ENCODE measurements around the gene TRMT1L. TPM values are rescaled to one million over a fixed set of nuclear protein-coding genes. Genes with fewer than 3 reads are reported as not detected.

TRMT1L gene
- total RNA-seq, 1 experiment from 2014 or later, result 28.3 TPM

- ChIA-PET POLR2A (no interaction called here), RAD21 (ENCODE audit: low non-redundant PET in 1 of 2, low total read pairs in 2 of 2, uncharacterized antibody in 2 of 2, unreplicated experiment in 2 of 2) (no interaction called here), CTCF (no interaction called here)
- Histone ChIP-seq H4K20me1 (ENCODE audit: insufficient read depth) (no peaks in the 10 kb centered on the region), H3K27ac (ENCODE audit: low read depth, low read length) (no peak overlapping the region), H3K36me3 (ENCODE audit: control insufficient read depth in 1 of 2, insufficient read depth in 2 of 2, low read length in 2 of 2) (peaks cover 0 to 8% of the 10 kb centered on the region in 2 experiments; a peak in 2 of 4 replicates), H3K79me2 (ENCODE audit: insufficient read depth, low read length) (peaks cover 14% of the 10 kb centered on the region), H3K4me2 (ENCODE audit: low read length) (no peak overlapping the region), H3K9me2 (ENCODE audit: insufficient read depth) (no peaks in the 10 kb centered on the region), H3K27me3 (ENCODE audit: insufficient read depth, low read length) (no peaks in the 10 kb centered on the region), H3K4me1 (ENCODE audit: control insufficient read depth in 1 of 2, insufficient read depth in 2 of 2, low read length in 2 of 2) (peaks cover 0 to 9% of the 10 kb centered on the region in 2 experiments; a peak in 2 of 4 replicates), H2AFZ (ENCODE audit: low read depth, low read length, poor library complexity, severe bottlenecking) (no peak overlapping the region), H3K4me3 (replicated peaks in 1 of 2; ENCODE audit: low read depth in 1 of 2, low read length in 2 of 2) (no peak overlapping the region), H3K9me3 (ENCODE audit: control insufficient read depth in 1 of 2, insufficient read depth in 1 of 2, low read depth in 1 of 2, low read length in 2 of 2) (no peaks in the 10 kb centered on the region), H3K9ac (ENCODE audit: low read length) (no peak overlapping the region)
- ATAC-seq (no peak), DNase-seq (ENCODE audit: low read depth, low spot score) (no peak)
- no peak for TF ChIP-seq ZFX (IDR thresholded peaks at IDR 0.05)
- TF ChIP-seq ELF1 (IDR thresholded peaks at IDR 0.05; ENCODE audit: borderline replicate concordance, low read depth), result no peak
- TF ChIP-seq TCF7L2 (IDR thresholded peaks at IDR 0.05; ENCODE audit: borderline replicate concordance, extremely low read depth, insufficient read depth, insufficient read length), result no peak
- no peak for TF ChIP-seq ZNF274 (IDR thresholded peaks at IDR 0.05; ENCODE audit: low read depth, low read length)
- TF ChIP-seq ZBTB33 (IDR thresholded peaks at IDR 0.05; ENCODE audit: extremely low read depth, insufficient replicate concordance, low read length), result no peak
- no peak for TF ChIP-seq ATF3 (IDR thresholded peaks at IDR 0.05)
- TF ChIP-seq CTCF (IDR thresholded peaks at IDR 0.05 in 2 of 3, conservative IDR thresholded peaks at IDR 0.05 in 1 of 3; ENCODE audit: borderline replicate concordance in 1 of 3, insufficient read depth in 1 of 3, low read depth in 2 of 3, low read length in 2 of 3), result no peak
- no peak for TF ChIP-seq EZH2 (IDR thresholded peaks at IDR 0.05)
- no peak for TF ChIP-seq POLR2AphosphoS5 (IDR thresholded peaks at IDR 0.05; ENCODE audit: low read depth, low read length)
- no peak for TF ChIP-seq SIN3A (IDR thresholded peaks at IDR 0.05; ENCODE audit: low read depth)
- TF ChIP-seq EGR1 (IDR thresholded peaks at IDR 0.05; ENCODE audit: low read depth), result no peak
- TF ChIP-seq RAD21 (IDR thresholded peaks at IDR 0.05; ENCODE audit: low read depth), result no peak
- no peak for TF ChIP-seq CEBPB (IDR thresholded peaks at IDR 0.05; ENCODE audit: low read depth)
- no peak for TF ChIP-seq EZH2phosphoT487 (IDR thresholded peaks at IDR 0.05; ENCODE audit: borderline replicate concordance)
- TF ChIP-seq JUND (IDR thresholded peaks at IDR 0.05), result no peak
- intact Hi-C loops (cut with micrococcal nuclease), result loop anchor here (10.0 kb wide), 1 partner anchor 163 kb away; the partner anchor contains the start of gene IVNS1ABP
- no TSS peak for BruUV-seq (replicated peaks)
Observed at GRCh38 chr1:185152187-185152767, 4.5 kb downstream of the TRMT1L start.

Measured in HCT116 (cell line).